Measurements from ENCODE around the gene ARHGAP44.

Gene ARHGAP44

GRCh38 chr17:13024016-13024415 is 234.7 kb downstream of the ARHGAP44 start:
- TF ChIP-seq CTCF (IDR thresholded peaks at IDR 0.05; ENCODE audit: insufficient read depth, low read length) (no peak), GABPA (IDR thresholded peaks at IDR 0.05; ENCODE audit: low read depth) (no peak), REST (IDR thresholded peaks at IDR 0.05; ENCODE audit: insufficient replicate concordance, low read depth) (no peak), POLR2AphosphoS5 (IDR thresholded peaks at IDR 0.05; ENCODE audit: low read depth) (no peak), SPI1 (IDR thresholded peaks at IDR 0.05; ENCODE audit: borderline replicate concordance, low read depth) (no peak)
- Histone ChIP-seq H3K4me3 (replicated peaks; ENCODE audit: insufficient read depth, low read length) (no peak overlapping the region), H3K27ac (replicated peaks) (no peak overlapping the region), H3K27me3 (ENCODE audit: insufficient read depth, poor library complexity, severe bottlenecking) (no peaks in the 10 kb centered on the region)
- DNase-seq (ENCODE audit: low read depth in 1 of 2, low spot score in 1 of 2), result no peak

GRCh38 chr17:13024526-13025257 is 235.4 kb downstream of the ARHGAP44 start:
- peak in 1 of 2 experiments; percentile 35 for DNase-seq (ENCODE audit: low read depth in 1 of 2, low spot score in 1 of 2)
- TF ChIP-seq REST (IDR thresholded peaks at IDR 0.05; ENCODE audit: insufficient replicate concordance, low read depth) (no peak), CTCF (IDR thresholded peaks at IDR 0.05; ENCODE audit: insufficient read depth, low read length) (peak; percentile 56), SPI1 (IDR thresholded peaks at IDR 0.05; ENCODE audit: borderline replicate concordance, low read depth) (no peak), GABPA (IDR thresholded peaks at IDR 0.05; ENCODE audit: low read depth) (no peak)

GRCh38 chr17:13025258-13025627 is 235.9 kb downstream of the ARHGAP44 start:
- TF ChIP-seq POLR2AphosphoS5 (IDR thresholded peaks at IDR 0.05; ENCODE audit: low read depth) (no peak), CTCF (IDR thresholded peaks at IDR 0.05; ENCODE audit: insufficient read depth, low read length) (no peak), REST (IDR thresholded peaks at IDR 0.05; ENCODE audit: insufficient replicate concordance, low read depth) (no peak), SPI1 (IDR thresholded peaks at IDR 0.05; ENCODE audit: borderline replicate concordance, low read depth) (no peak), GABPA (IDR thresholded peaks at IDR 0.05; ENCODE audit: low read depth) (no peak)
- Histone ChIP-seq H3K27ac (replicated peaks) (no peak overlapping the region), H3K27me3 (ENCODE audit: insufficient read depth, poor library complexity, severe bottlenecking) (no peaks in the 10 kb centered on the region), H3K4me3 (replicated peaks; ENCODE audit: insufficient read depth, low read length) (no peak overlapping the region)
- no peak for DNase-seq (ENCODE audit: low read depth in 1 of 2, low spot score in 1 of 2)

More at GRCh38 chr17:13024526-13025257, 235.4 kb downstream of the ARHGAP44 start:
- H3K27me3 ChIP-seq (ENCODE audit: insufficient read depth, poor library complexity, severe bottlenecking), result no peaks in the 10 kb centered on the region
- H3K27ac ChIP-seq (replicated peaks), result no peak overlapping the region
- no peak overlapping the region for H3K4me3 ChIP-seq (replicated peaks; ENCODE audit: insufficient read depth, low read length)
